HCT116 (cell line): ENCODE results near the gene DPY19L2. TPM values are rescaled to one million over a fixed set of nuclear protein-coding genes. Genes with fewer than 3 reads are reported as not detected.
"Not testable (repeated sequence)": the region's sequence is repeated elsewhere in the genome, so short reads cannot be mapped to it uniquely, and the experiment has no call there.

ENCODE experiments used
- ATAC-seq: fragments of 200-7000 bp; cut with Tn5 transposase; 2 replicates; pipeline ENCODE4 v1.9.1; 2020; ENCODE audit warnings: mild to moderate bottlenecking, moderate library complexity
- BruUV-seq: library from RNA; stranded (reverse); fragments of 400-500 nt; replicated peaks from 2 replicates; lab custom pipeline; 2021; lab: Mats Ljungman, UMichigan
- CTCF ChIA-PET: fragments of 300-600 bp; sonication (Branson Sonifier 250); formaldehyde crosslinking; loops from one replicate; lab custom pipeline; 2021; ENCODE audit warnings: antibody characterized with exemption; lab: Charles Lee
- POLR2A ChIA-PET: fragments of 300-600, 350-600 bp; sonication (Branson Sonifier 250); formaldehyde crosslinking; loops from one replicate; lab custom pipeline; 2021; ENCODE audit warnings: antibody characterized with exemption; lab: Charles Lee
- RAD21 ChIA-PET, 2 experiments: fragments of 300-600 bp; sonication (Branson Sonifier 250); formaldehyde crosslinking; loops; one replicate each; lab custom pipeline; 2023; ENCODE audit warnings: low total read pairs in 2 of 2; ENCODE audit not compliant: uncharacterized antibody in 2 of 2, unreplicated experiment in 2 of 2, low non-redundant PET in 1 of 2; lab: Charles Lee
- DNase-seq: peaks from one replicate; pipeline ENCODE4 v3.0.0-alpha.2; 2010; ENCODE audit warnings: low read depth, low spot score
- H2AFZ ChIP-seq: fragments of 200-600 bp; shearing (Covaris generic), sonication (generic); 2 replicates; pipeline ENCODE4 v1.6.1; 2017; ENCODE audit warnings: low read depth, mixed run types, mixed read lengths, antibody characterized with exemption, low read length; ENCODE audit not compliant: poor library complexity, severe bottlenecking
- H3K27ac ChIP-seq: 2 replicates; pipeline ENCODE4 v1.5.1; 2012; ENCODE audit warnings: low read depth, low read length
- H3K27me3 ChIP-seq: fragments of 200-600 bp; sonication (generic); 2 replicates; pipeline ENCODE4 v1.6.1; 2016; ENCODE audit warnings: mixed run types, low read length, mixed read lengths; ENCODE audit not compliant: insufficient read depth
- H3K36me3 ChIP-seq, 2 experiments: fragments of 200-500 bp in 1 of 2; fragments of 200-600 bp in 1 of 2; sonication (Bioruptor generic) in 1 of 2; sonication (generic) in 1 of 2; 2 replicates each; pipeline versions ENCODE4 v1.5.1 to v1.6.1; 2014 to 2016; ENCODE audit warnings: low read length in 2 of 2, inconsistent platforms in 1 of 2, mixed read lengths in 1 of 2, mixed run types in 1 of 2; ENCODE audit not compliant: insufficient read depth in 2 of 2, control insufficient read depth in 1 of 2
- H3K4me1 ChIP-seq, 2 experiments: fragments of 200-600 bp in 1 of 2; sonication (generic) in 1 of 2; 2 replicates each; pipeline versions ENCODE4 v1.5.1 to v1.6.1; 2012 to 2017; ENCODE audit warnings: low read length in 2 of 2, inconsistent platforms in 1 of 2, mild to moderate bottlenecking in 1 of 2, mixed read lengths in 1 of 2, mixed run types in 1 of 2, moderate library complexity in 1 of 2; ENCODE audit not compliant: insufficient read depth in 2 of 2, control insufficient read depth in 1 of 2
- H3K4me2 ChIP-seq: fragments of 200-600 bp; sonication (generic); 2 replicates; pipeline ENCODE4 v1.6.1; 2017; ENCODE audit warnings: mixed run types, low read length, mixed read lengths
- H3K4me3 ChIP-seq, 2 experiments: fragments of 200-600 bp in 1 of 2; sonication (generic) in 1 of 2; replicated peaks in 1 of 2; 2 replicates each; pipeline ENCODE4 v1.5.1; 2011 to 2016; ENCODE audit warnings: low read length in 2 of 2, control low read depth in 1 of 2, low read depth in 1 of 2, mild to moderate bottlenecking in 1 of 2, mixed read lengths in 1 of 2, mixed run types in 1 of 2
- H3K79me2 ChIP-seq: fragments of 200-600 bp; sonication (generic); 2 replicates; pipeline ENCODE4 v1.6.1; 2017; ENCODE audit warnings: mild to moderate bottlenecking, mixed run types, low read length, moderate library complexity, mixed read lengths; ENCODE audit not compliant: insufficient read depth
- H3K9ac ChIP-seq: fragments of 200-600 bp; sonication (generic); 2 replicates; pipeline ENCODE4 v1.6.1; 2016; ENCODE audit warnings: low read length, mixed read lengths
- H3K9me2 ChIP-seq: fragments of 200-600 bp; sonication (generic), shearing (Covaris generic); 2 replicates; pipeline ENCODE4 v1.6.1; 2017; ENCODE audit warnings: mixed run types, mild to moderate bottlenecking, moderate library complexity; ENCODE audit not compliant: insufficient read depth
- H3K9me3 ChIP-seq, 2 experiments: fragments of 200-500 bp in 1 of 2; fragments of 200-600 bp in 1 of 2; sonication (Bioruptor generic) in 1 of 2; sonication (generic) in 1 of 2; 2 replicates each; pipeline ENCODE4 v1.6.1; 2014 to 2017; ENCODE audit warnings: low read length in 2 of 2, mixed read lengths in 2 of 2, inconsistent platforms in 1 of 2, low read depth in 1 of 2, mild to moderate bottlenecking in 1 of 2, mixed run types in 1 of 2, moderate library complexity in 1 of 2; ENCODE audit not compliant: control insufficient read depth in 1 of 2, insufficient read depth in 1 of 2
- H4K20me1 ChIP-seq: fragments of 200-600 bp; sonication (generic), shearing (Covaris generic); 2 replicates; pipeline ENCODE4 v1.6.1; 2017; ENCODE audit warnings: mixed run types, mild to moderate bottlenecking, moderate library complexity; ENCODE audit not compliant: insufficient read depth
- CTCF ChIP-seq, 3 experiments: fragments of 200-600 bp in 1 of 3; sonication (generic) in 1 of 3; IDR thresholded peaks in 2 of 3; conservative IDR thresholded peaks in 1 of 3; 2 replicates each; pipeline ENCODE4 v1.5.1; 2012 to 2017; ENCODE audit warnings: low read depth in 2 of 3, low read length in 2 of 3, antibody characterized with exemption in 1 of 3, borderline replicate concordance in 1 of 3, control low read depth in 1 of 3, mild to moderate bottlenecking in 1 of 3, mixed read lengths in 1 of 3, mixed run types in 1 of 3, moderate library complexity in 1 of 3; ENCODE audit not compliant: insufficient read depth in 1 of 3
- RAD21 ChIP-seq: IDR thresholded peaks from 2 replicates; pipeline ENCODE4 v1.6.1; 2012; ENCODE audit warnings: low read depth, mild to moderate bottlenecking
- intact Hi-C: fragments of 100-400 bp; cut with micrococcal nuclease; formaldehyde crosslinking; loops from 2 replicates; pipeline ENCODE4 v1.10.0; 2022
- total RNA-seq: library from RNA; stranded (reverse); gene quantifications from one replicate; pipeline ENCODE4 v1.2.1, GENCODE V29; 2021; ENCODE audit not compliant: unreplicated experiment

The DPY19L2 gene
- total RNA-seq, 1 experiment from 2014 or later = not detected

GRCh38 chr12:63682617-63683016 lies 14.3 kb upstream of the DPY19L2 start:
- H3K79me2 ChIP-seq, H2AFZ ChIP-seq, POLR2A ChIA-PET, DNase-seq, CTCF ChIA-PET, H3K9ac ChIP-seq, H3K9me3 ChIP-seq, RAD21 ChIA-PET, H3K9me2 ChIP-seq, H3K27me3 ChIP-seq, H3K36me3 ChIP-seq, intact Hi-C loops, H3K4me2 ChIP-seq, BruUV-seq, H3K4me3 ChIP-seq, ATAC-seq, H3K27ac ChIP-seq, H4K20me1 ChIP-seq, H3K4me1 ChIP-seq: not testable (repeated sequence)

GRCh38 chr12:63680758-63681157 lies 12.5 kb upstream of the DPY19L2 start:
- H3K4me2 ChIP-seq, intact Hi-C loops, H3K27ac ChIP-seq, H3K79me2 ChIP-seq, H4K20me1 ChIP-seq, DNase-seq, H3K27me3 ChIP-seq, H3K9me3 ChIP-seq, H2AFZ ChIP-seq, H3K4me1 ChIP-seq, BruUV-seq, H3K9me2 ChIP-seq, CTCF ChIA-PET, ATAC-seq, RAD21 ChIA-PET, H3K4me3 ChIP-seq, POLR2A ChIA-PET, H3K36me3 ChIP-seq, H3K9ac ChIP-seq: not testable (repeated sequence)

GRCh38 chr12:63672550-63672949 lies 4.3 kb upstream of the DPY19L2 start:
- H2AFZ ChIP-seq, BruUV-seq, H3K36me3 ChIP-seq, H3K27me3 ChIP-seq, H3K9me2 ChIP-seq, CTCF ChIA-PET, DNase-seq, ATAC-seq, H3K9ac ChIP-seq, H3K9me3 ChIP-seq, POLR2A ChIA-PET, H3K4me1 ChIP-seq, H4K20me1 ChIP-seq, H3K4me3 ChIP-seq, H3K4me2 ChIP-seq, H3K79me2 ChIP-seq, H3K27ac ChIP-seq, RAD21 ChIA-PET: not testable (repeated sequence)
- intact Hi-C loops = loop anchor here (5.0 to 10.0 kb wide), 2 partner anchors 130 to 582 kb away; no protein-coding TSS in a partner anchor
- TF ChIP-seq CTCF (IDR thresholded peaks at IDR 0.05 in 2 of 3, conservative IDR thresholded peaks at IDR 0.05 in 1 of 3; ENCODE audit: borderline replicate concordance in 1 of 3, insufficient read depth in 1 of 3, low read depth in 2 of 3, low read length in 2 of 3) (0 out of 6 replicates have a peak, but pooled peaks of 1 of the 3 experiments have one; percentile 22), RAD21 (peak; percentile 31; the same call in 1 of the 2 replicates)

GRCh38 chr12:63669936-63670335 lies 1.6 kb upstream of the DPY19L2 start:
- H3K9ac ChIP-seq, H3K9me3 ChIP-seq, BruUV-seq, H3K27ac ChIP-seq, ATAC-seq, H3K27me3 ChIP-seq, H3K4me1 ChIP-seq, RAD21 ChIA-PET, H3K9me2 ChIP-seq, H3K4me2 ChIP-seq, DNase-seq, H3K79me2 ChIP-seq, H3K36me3 ChIP-seq, H3K4me3 ChIP-seq, H4K20me1 ChIP-seq, CTCF ChIA-PET, H2AFZ ChIP-seq, POLR2A ChIA-PET: not testable (repeated sequence)
- intact Hi-C loops = loop anchor here (5.0 to 10.0 kb wide), 2 partner anchors 132 to 585 kb away; no protein-coding TSS in a partner anchor
